ENCODE results near the gene PLPPR3.

PLPPR3 gene

GRCh38 chr19:788983-789700 lies 32.6 kb downstream of the PLPPR3 start:
- H3K4me3 ChIP-seq: no peak overlapping the region
- no peak for DNase-seq (ENCODE audit: low spot score)
- no peak for TF ChIP-seq CTCF (IDR thresholded peaks at IDR 0.05)
- H3K27ac ChIP-seq: peak overlapping the region in 1 of 2 donors; percentile 56

GRCh38 chr19:788686-788982 lies 33.1 kb downstream of the PLPPR3 start:
- Histone ChIP-seq H3K27ac (peak overlapping the region in 1 of 2 donors; percentile 56), H3K4me3 (no peak overlapping the region)
- no peak for TF ChIP-seq CTCF (IDR thresholded peaks at IDR 0.05)
- no peak for DNase-seq (ENCODE audit: low spot score)

GRCh38 chr19:787536-787935 lies 34.2 kb downstream of the PLPPR3 start:
- H3K27ac ChIP-seq: no peak overlapping the region
- DNase-seq (ENCODE audit: low spot score): no peak
- H3K4me3 ChIP-seq: no peak overlapping the region
- no peak for TF ChIP-seq CTCF (IDR thresholded peaks at IDR 0.05)

- H3K4me3 ChIP-seq: no peak overlapping the region
- TF ChIP-seq CTCF (IDR thresholded peaks at IDR 0.05): no peak
- DNase-seq (ENCODE audit: low spot score): no peak
- no peak overlapping the region for H3K27ac ChIP-seq
Observed at GRCh38 chr19:784541-784940, 37.2 kb downstream of the PLPPR3 start.

GRCh38 chr19:782878-783668 lies 38.7 kb downstream of the PLPPR3 start:
- TF ChIP-seq CTCF (IDR thresholded peaks at IDR 0.05): no peak
- no peak for DNase-seq (ENCODE audit: low spot score)
- peak overlapping the region; percentile 50 for H3K4me3 ChIP-seq
- H3K27ac ChIP-seq: peak overlapping the region; percentile 14 to 56

GRCh38 chr19:782185-782877 lies 39.4 kb downstream of the PLPPR3 start:
- H3K27ac ChIP-seq: peak overlapping the region; percentile 14 to 56
- H3K4me3 ChIP-seq: peak overlapping the region; percentile 50
- TF ChIP-seq CTCF (IDR thresholded peaks at IDR 0.05): no peak
- no peak for DNase-seq (ENCODE audit: low spot score)

Measured in coronary artery (tissue), 2 donors.